ENCODE results near the gene KCNMB2.

KCNMB2 gene

GRCh38 chr3:178767581-178767980 is 231.3 kb downstream of the KCNMB2 start:
- H3K4me3 ChIP-seq (ENCODE audit: low read depth, low read length) = no peak overlapping the region
- no peaks in the 10 kb centered on the region for H3K27me3 ChIP-seq (ENCODE audit: insufficient read depth, low read depth, severe bottlenecking)
- H3K36me3 ChIP-seq = no peaks in the 10 kb centered on the region
- no peak for TF ChIP-seq CTCF (IDR thresholded peaks at IDR 0.05; ENCODE audit: low read depth, low read length)
- H3K9me3 ChIP-seq (ENCODE audit: severe bottlenecking) = no peaks in the 10 kb centered on the region
- no peak for DNase-seq
- H3K27ac ChIP-seq = no peak overlapping the region

GRCh38 chr3:178768072-178768864 is 232.0 kb downstream of the KCNMB2 start:
- TF ChIP-seq CTCF (IDR thresholded peaks at IDR 0.05; ENCODE audit: low read depth, low read length) = no peak
- H3K27ac ChIP-seq = no peak overlapping the region

GRCh38 chr3:178771511-178771910 is 235.3 kb downstream of the KCNMB2 start:
- no peak for TF ChIP-seq CTCF (IDR thresholded peaks at IDR 0.05; ENCODE audit: low read depth, low read length)
- DNase-seq = no peak
- Histone ChIP-seq H3K27ac (no peak overlapping the region), H3K36me3 (no peaks in the 10 kb centered on the region), H3K9me3 (ENCODE audit: severe bottlenecking) (no peaks in the 10 kb centered on the region), H3K27me3 (ENCODE audit: insufficient read depth, low read depth, severe bottlenecking) (no peaks in the 10 kb centered on the region), H3K4me3 (ENCODE audit: low read depth, low read length) (no peak overlapping the region)

More at GRCh38 chr3:178768072-178768864, 232.0 kb downstream of the KCNMB2 start:
- H3K4me3 ChIP-seq (ENCODE audit: low read depth, low read length) = no peak overlapping the region
- H3K9me3 ChIP-seq (ENCODE audit: severe bottlenecking) = no peaks in the 10 kb centered on the region
- no peaks in the 10 kb centered on the region for H3K27me3 ChIP-seq (ENCODE audit: insufficient read depth, low read depth, severe bottlenecking)
- DNase-seq = no peak
- H3K36me3 ChIP-seq = no peaks in the 10 kb centered on the region

GRCh38 chr3:178772746-178773145 is 236.5 kb downstream of the KCNMB2 start:
- Histone ChIP-seq H3K9me3 (ENCODE audit: severe bottlenecking) (no peaks in the 10 kb centered on the region), H3K27me3 (ENCODE audit: insufficient read depth, low read depth, severe bottlenecking) (no peaks in the 10 kb centered on the region), H3K36me3 (no peaks in the 10 kb centered on the region), H3K27ac (no peak overlapping the region), H3K4me3 (ENCODE audit: low read depth, low read length) (no peak overlapping the region)
- TF ChIP-seq CTCF (IDR thresholded peaks at IDR 0.05; ENCODE audit: low read depth, low read length) = no peak
- no peak for DNase-seq

GRCh38 chr3:178773358-178773757 is 237.1 kb downstream of the KCNMB2 start:
- no peaks in the 10 kb centered on the region for H3K36me3 ChIP-seq
- no peak for TF ChIP-seq CTCF (IDR thresholded peaks at IDR 0.05; ENCODE audit: low read depth, low read length)
- H3K4me3 ChIP-seq (ENCODE audit: low read depth, low read length) = no peak overlapping the region
- no peaks in the 10 kb centered on the region for H3K27me3 ChIP-seq (ENCODE audit: insufficient read depth, low read depth, severe bottlenecking)
- no peaks in the 10 kb centered on the region for H3K9me3 ChIP-seq (ENCODE audit: severe bottlenecking)
- no peak overlapping the region for H3K27ac ChIP-seq
- no peak for DNase-seq

All from WERI-Rb-1 (cell line).